ENCODE measurements around the gene METAP2. TPM values are rescaled to one million over a fixed set of nuclear protein-coding genes. Genes with fewer than 3 reads are reported as not detected.

The METAP2 gene
- total RNA-seq, 2 experiments from 2014 or later = 68.0 to 72.5 TPM

GRCh38 chr12:95504140-95504539 lies 30.2 kb downstream of the METAP2 start:
- Mint-ChIP-seq H3K27me3 (no peaks in the 10 kb centered on the region), H3K4me3 (no peak overlapping the region), H3K27ac (no peak overlapping the region), H3K4me1 (peaks cover 8% of the 10 kb centered on the region), H3K36me3 (ENCODE audit: low read depth) (peaks cover 59% of the 10 kb centered on the region), H3K9me3 (peaks cover 3% of the 10 kb centered on the region)
- POLR2A ChIA-PET = no interaction called here
- no peak for DNase-seq
- CTCF ChIA-PET = no interaction called here

GRCh38 chr12:95505039-95505438 lies 31.1 kb downstream of the METAP2 start:
- no peak for DNase-seq
- CTCF ChIA-PET = no interaction called here
- H3K27ac Mint-ChIP-seq = no peak overlapping the region
- H3K9me3 Mint-ChIP-seq = no peaks in the 10 kb centered on the region
- H3K27me3 Mint-ChIP-seq = no peaks in the 10 kb centered on the region
- H3K4me1 Mint-ChIP-seq = peaks cover 3% of the 10 kb centered on the region
- peaks cover 53% of the 10 kb centered on the region for H3K36me3 Mint-ChIP-seq (ENCODE audit: low read depth)
- no peak overlapping the region for H3K4me3 Mint-ChIP-seq
- POLR2A ChIA-PET = no interaction called here

GRCh38 chr12:95506707-95507523 lies 33.0 kb downstream of the METAP2 start:
- POLR2A ChIA-PET = no interaction called here
- Mint-ChIP-seq H3K27me3 (no peaks in the 10 kb centered on the region), H3K4me3 (no peak overlapping the region), H3K4me1 (peaks cover 3% of the 10 kb centered on the region), H3K36me3 (ENCODE audit: low read depth) (peaks cover 59% of the 10 kb centered on the region), H3K9me3 (no peaks in the 10 kb centered on the region), H3K27ac (no peak overlapping the region)
- no peak for DNase-seq
- CTCF ChIA-PET = interaction anchor here (0.6 kb wide), 1 partner anchor 433 kb away, joined by 3 read pairs; the partner anchor contains the start of gene NR2C1

GRCh38 chr12:95509300-95509699 lies 35.3 kb downstream of the METAP2 start:
- CTCF ChIA-PET = interaction anchor here (0.9 kb wide), 1 partner anchor 9 kb away, joined by 4 read pairs; no protein-coding TSS in a partner anchor
- Mint-ChIP-seq H3K4me3 (no peak overlapping the region), H3K4me1 (no peaks in the 10 kb centered on the region), H3K27me3 (no peaks in the 10 kb centered on the region), H3K9me3 (no peaks in the 10 kb centered on the region), H3K27ac (no peak overlapping the region), H3K36me3 (ENCODE audit: low read depth) (peaks cover 59% of the 10 kb centered on the region)
- DNase-seq = no peak
- POLR2A ChIA-PET = interaction anchor here (0.6 kb wide), 1 partner anchor 18 kb away, joined by 3 read pairs; no protein-coding TSS in a partner anchor

- H3K36me3 Mint-ChIP-seq (ENCODE audit: low read depth) = peaks cover 55% of the 10 kb centered on the region
- ChIA-PET CTCF (no interaction called here), POLR2A (no interaction called here)
- no peak for DNase-seq
- H3K9me3 Mint-ChIP-seq = no peaks in the 10 kb centered on the region
- H3K4me1 Mint-ChIP-seq = no peaks in the 10 kb centered on the region
- H3K27ac Mint-ChIP-seq = no peak overlapping the region
- H3K27me3 Mint-ChIP-seq = no peaks in the 10 kb centered on the region
- no peak overlapping the region for H3K4me3 Mint-ChIP-seq
These were observed 38.0 kb downstream of the METAP2 start for GRCh38 chr12:95511977-95512376.

GRCh38 chr12:95513599-95513998 lies 39.6 kb downstream of the METAP2 start:
- CTCF ChIA-PET = no interaction called here
- peaks cover 49% of the 10 kb centered on the region for H3K36me3 Mint-ChIP-seq (ENCODE audit: low read depth)
- H3K4me1 Mint-ChIP-seq = no peaks in the 10 kb centered on the region

GRCh38 chr12:95515197-95515596 lies 41.2 kb downstream of the METAP2 start:
- H3K4me3 Mint-ChIP-seq = no peak overlapping the region
- no peaks in the 10 kb centered on the region for H3K9me3 Mint-ChIP-seq
- ChIA-PET CTCF (interaction anchor here (0.6 to 1.3 kb wide), 4 partner anchors 9 to 169 kb away, joined by 3 to 5 read pairs (median 3); no protein-coding TSS in a partner anchor), POLR2A (no interaction called here)
- H3K4me1 Mint-ChIP-seq = no peaks in the 10 kb centered on the region
- DNase-seq = no peak
- no peaks in the 10 kb centered on the region for H3K27me3 Mint-ChIP-seq
- H3K36me3 Mint-ChIP-seq (ENCODE audit: low read depth) = peaks cover 39% of the 10 kb centered on the region
- H3K27ac Mint-ChIP-seq = no peak overlapping the region

More at GRCh38 chr12:95513599-95513998, 39.6 kb downstream of the METAP2 start:
- POLR2A ChIA-PET = no interaction called here
- no peak for DNase-seq
- H3K9me3 Mint-ChIP-seq = no peaks in the 10 kb centered on the region
- H3K27me3 Mint-ChIP-seq = no peaks in the 10 kb centered on the region
- H3K4me3 Mint-ChIP-seq = no peak overlapping the region
- no peak overlapping the region for H3K27ac Mint-ChIP-seq

GRCh38 chr12:95516757-95517156 lies 42.8 kb downstream of the METAP2 start:
- Mint-ChIP-seq H3K27ac (no peak overlapping the region), H3K9me3 (no peaks in the 10 kb centered on the region), H3K27me3 (no peaks in the 10 kb centered on the region), H3K36me3 (ENCODE audit: low read depth) (peaks cover 29% of the 10 kb centered on the region), H3K4me3 (no peak overlapping the region), H3K4me1 (no peaks in the 10 kb centered on the region)
- ChIA-PET CTCF (interaction anchor here (1.3 kb wide), 1 partner anchor 9 kb away, joined by 3 read pairs; no protein-coding TSS in a partner anchor), POLR2A (no interaction called here)
- no peak for DNase-seq

- peaks cover 24% of the 10 kb centered on the region for H3K36me3 Mint-ChIP-seq (ENCODE audit: low read depth)
- ChIA-PET CTCF (no interaction called here), POLR2A (no interaction called here)
- H3K9me3 Mint-ChIP-seq = no peaks in the 10 kb centered on the region
- H3K4me1 Mint-ChIP-seq = no peaks in the 10 kb centered on the region
- H3K27me3 Mint-ChIP-seq = no peaks in the 10 kb centered on the region
- DNase-seq = no peak
- H3K4me3 Mint-ChIP-seq = no peak overlapping the region
- H3K27ac Mint-ChIP-seq = no peak overlapping the region
These were observed 43.3 kb downstream of the METAP2 start for GRCh38 chr12:95517246-95517645.

- Mint-ChIP-seq H3K4me1 (no peaks in the 10 kb centered on the region), H3K27ac (no peak overlapping the region), H3K27me3 (no peaks in the 10 kb centered on the region), H3K9me3 (no peaks in the 10 kb centered on the region), H3K4me3 (no peak overlapping the region), H3K36me3 (ENCODE audit: low read depth) (peaks cover 11% of the 10 kb centered on the region)
- ChIA-PET CTCF (interaction anchor here (0.7 kb wide), 1 partner anchor 10 kb away, joined by 4 read pairs; no protein-coding TSS in a partner anchor), POLR2A (no interaction called here)
- DNase-seq = no peak
These were observed 45.0 kb downstream of the METAP2 start for GRCh38 chr12:95518944-95519343.

- Mint-ChIP-seq H3K4me3 (no peak overlapping the region), H3K27me3 (no peaks in the 10 kb centered on the region), H3K9me3 (no peaks in the 10 kb centered on the region), H3K36me3 (ENCODE audit: low read depth) (peaks cover 3% of the 10 kb centered on the region), H3K27ac (no peak overlapping the region), H3K4me1 (no peaks in the 10 kb centered on the region)
- ChIA-PET CTCF (no interaction called here), POLR2A (no interaction called here)
- DNase-seq = no peak
These were observed 46.9 kb downstream of the METAP2 start for GRCh38 chr12:95520816-95521215.

- H3K36me3 Mint-ChIP-seq (ENCODE audit: low read depth) = no peaks in the 10 kb centered on the region
- ChIA-PET CTCF (interaction anchor here (0.7 to 0.8 kb wide), 2 partner anchors 14 to 40 kb away, joined by 3 read pairs; no protein-coding TSS in a partner anchor), POLR2A (no interaction called here)
- H3K4me1 Mint-ChIP-seq = peaks cover 2% of the 10 kb centered on the region
- no peak for DNase-seq
- H3K27me3 Mint-ChIP-seq = no peaks in the 10 kb centered on the region
- H3K9me3 Mint-ChIP-seq = no peaks in the 10 kb centered on the region
- no peak overlapping the region for H3K27ac Mint-ChIP-seq
- no peak overlapping the region for H3K4me3 Mint-ChIP-seq
These were observed 48.7 kb downstream of the METAP2 start for GRCh38 chr12:95522692-95523091.

- no peak overlapping the region for H3K27ac Mint-ChIP-seq
- peaks cover 2% of the 10 kb centered on the region for H3K4me1 Mint-ChIP-seq
- no peaks in the 10 kb centered on the region for H3K36me3 Mint-ChIP-seq (ENCODE audit: low read depth)
- H3K9me3 Mint-ChIP-seq = no peaks in the 10 kb centered on the region
- DNase-seq = no peak
- ChIA-PET POLR2A (no interaction called here), CTCF (no interaction called here)
- no peaks in the 10 kb centered on the region for H3K27me3 Mint-ChIP-seq
- H3K4me3 Mint-ChIP-seq = no peak overlapping the region
These were observed 54.5 kb downstream of the METAP2 start for GRCh38 chr12:95528431-95528830.
